ENCODE results near the gene CCIN. TPM values are rescaled to one million over a fixed set of nuclear protein-coding genes. Genes with fewer than 3 reads are reported as not detected.
A peak's percentile ranks its signal among the peaks of the same experiment; 100 is the strongest.

The CCIN gene
- polyA plus RNA-seq, 1 of the 3 experiments (the other 2 are of a cell fraction): 0.54 TPM

DNA sequence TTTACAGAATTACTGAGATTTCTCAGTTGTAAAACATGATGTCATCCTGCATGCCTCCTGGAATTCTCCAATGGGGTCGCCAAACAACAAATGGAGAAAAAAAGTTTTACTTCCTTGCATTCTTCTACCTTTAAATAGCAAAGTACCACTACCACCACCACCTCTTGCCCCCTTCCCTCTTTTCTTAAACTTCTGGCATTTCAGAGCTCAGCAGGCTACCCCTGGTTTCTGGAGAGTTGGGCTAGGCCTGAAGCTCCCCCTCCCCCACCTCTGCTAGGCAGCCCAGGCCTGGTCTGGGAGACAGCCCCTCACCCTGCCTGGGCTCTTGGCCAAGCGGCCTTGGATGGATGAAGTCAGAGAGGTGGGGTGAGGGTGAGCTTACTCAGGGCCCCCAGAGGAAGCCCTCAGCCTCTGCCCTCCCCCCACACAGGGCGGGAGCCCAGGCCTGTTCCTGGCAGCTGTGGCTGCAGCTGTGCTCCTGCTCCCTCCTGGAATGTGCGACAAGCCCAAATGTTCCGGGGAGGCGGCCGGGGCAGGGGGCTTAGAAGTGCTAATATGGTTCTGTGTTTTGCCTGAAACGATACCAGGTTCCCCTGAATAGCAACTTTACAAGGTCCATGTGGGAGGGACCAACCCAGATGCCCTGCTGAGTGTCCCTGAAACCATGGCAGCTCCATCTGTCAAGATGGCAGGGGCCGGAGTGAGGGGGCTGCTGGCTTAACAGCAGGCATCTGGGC, 6.0 kb upstream of the CCIN start:
- Histone ChIP-seq H3K4me2 (peak overlapping the region; percentile 67), H3K27me3 (ENCODE audit: insufficient read depth) (no peaks in the 10 kb centered on the region), H3K9me3 (no peaks in the 10 kb centered on the region), H3K36me3 (replicated peaks in 1 of 2; ENCODE audit: control insufficient read depth in 1 of 2, insufficient read depth in 2 of 2, low read length in 1 of 2) (peaks cover 0 to 8% of the 10 kb centered on the region in 2 experiments), H3K4me1 (ENCODE audit: control insufficient read depth in 1 of 2, insufficient read depth in 2 of 2, low read depth in 1 of 2, low read length in 1 of 2) (peaks cover 28 to 50% of the 10 kb centered on the region in 2 experiments; a peak in 3 of 4 replicates), H3K9me2 (no peaks in the 10 kb centered on the region), H2AFZ (ENCODE audit: low read depth) (peak overlapping the region; percentile 67; the same call in 1 of the 2 replicates), H4K20me1 (ENCODE audit: insufficient read depth) (no peaks in the 10 kb centered on the region), H3K79me2 (ENCODE audit: insufficient read depth) (no peaks in the 10 kb centered on the region), H3K27ac (ENCODE audit: low read depth in 2 of 2, low read length in 1 of 2) (peak overlapping the region; percentile 81 to 84), H3K9ac (peak overlapping the region; percentile 53), H3K4me3 (ENCODE audit: low read depth in 2 of 2, low read length in 1 of 2) (no peak overlapping the region), H3F3A (replicated peaks; ENCODE audit: insufficient read depth) (peaks cover 45% of the 10 kb centered on the region)
- peak; percentile 89 for DNase-seq
- ChIA-PET CTCF (interaction anchor here (0.7 to 8.8 kb wide), 12 partner anchors 14 to 208 kb away, joined by 3 to 167 read pairs (median 6); partner anchors contain the start of genes CLTA and GLIPR2), POLR2A (interaction anchor here (1.3 to 5.7 kb wide), 8 partner anchors 9 to 89 kb away, joined by 3 to 38 read pairs (median 7); partner anchors contain the start of genes CLTA and GLIPR2)
- 17% methylated on average over 8 of the region's 9 CpGs for WGBS (ENCODE audit: low lambda C conversion rate)
- no peak for TF ChIP-seq GABPA (IDR thresholded peaks at IDR 0.05; ENCODE audit: low read depth)
- no peak; the same call in 1 of the 2 replicates for TF ChIP-seq TEAD4 (IDR thresholded peaks at IDR 0.05; ENCODE audit: borderline replicate concordance, insufficient read depth)
- TF ChIP-seq TCF12 (IDR thresholded peaks at IDR 0.05): peak; percentile 81
- peak; percentile 25; the same call in 1 of the 2 replicates for TF ChIP-seq RAD21 (IDR thresholded peaks at IDR 0.05; ENCODE audit: low read length)
- TF ChIP-seq TAF1 (IDR thresholded peaks at IDR 0.05; ENCODE audit: borderline replicate concordance, low read depth, low read length): peak; percentile 32; the same call in 1 of the 2 replicates
- no peak for TF ChIP-seq FOXJ3 (CRISPR knock-in tag; IDR thresholded peaks at IDR 0.05)
- TF ChIP-seq FOSL2 (IDR thresholded peaks at IDR 0.05; ENCODE audit: borderline replicate concordance, low read depth): 0 out of 2 replicates have a peak, but pooled peaks have one; percentile 31
- TF ChIP-seq EP300 (IDR thresholded peaks at IDR 0.05; ENCODE audit: borderline replicate concordance in 1 of 2, low read depth in 1 of 2, low read length in 1 of 2): peak; percentile 27 to 69; a peak in 3 of 4 replicates
- TF ChIP-seq RCOR1 (IDR thresholded peaks at IDR 0.05; ENCODE audit: low read length): peak; percentile 33; the same call in 1 of the 2 replicates
- TF ChIP-seq ELF1 (IDR thresholded peaks at IDR 0.05): no peak
- no peak for TF ChIP-seq SMC3 (IDR thresholded peaks at IDR 0.05; ENCODE audit: low read depth, low read length)
- peak; percentile 97 for TF ChIP-seq CHD2 (IDR thresholded peaks at IDR 0.05; ENCODE audit: low read length, partially characterized antibody)
- TF ChIP-seq, protein P1, sequence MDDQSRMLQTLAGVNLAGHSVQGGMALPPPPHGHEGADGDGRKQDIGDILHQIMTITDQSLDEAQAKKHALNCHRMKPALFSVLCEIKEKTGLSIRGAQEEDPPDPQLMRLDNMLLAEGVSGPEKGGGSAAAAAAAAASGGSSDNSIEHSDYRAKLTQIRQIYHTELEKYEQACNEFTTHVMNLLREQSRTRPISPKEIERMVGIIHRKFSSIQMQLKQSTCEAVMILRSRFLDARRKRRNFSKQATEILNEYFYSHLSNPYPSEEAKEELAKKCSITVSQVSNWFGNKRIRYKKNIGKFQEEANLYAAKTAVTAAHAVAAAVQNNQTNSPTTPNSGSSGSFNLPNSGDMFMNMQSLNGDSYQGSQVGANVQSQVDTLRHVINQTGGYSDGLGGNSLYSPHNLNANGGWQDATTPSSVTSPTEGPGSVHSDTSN (IDR thresholded peaks at IDR 0.05): peak; percentile 43
- peak; percentile 64; the same call in 1 of the 2 replicates for TF ChIP-seq YY1 (IDR thresholded peaks at IDR 0.05; ENCODE audit: low read depth)
- no peak for TF ChIP-seq MEF2A (IDR thresholded peaks at IDR 0.05; ENCODE audit: borderline replicate concordance, low read depth)
- no peak for TF ChIP-seq GATA2 (CRISPR knock-in tag; IDR thresholded peaks at IDR 0.05)
- TF ChIP-seq, protein P2, sequence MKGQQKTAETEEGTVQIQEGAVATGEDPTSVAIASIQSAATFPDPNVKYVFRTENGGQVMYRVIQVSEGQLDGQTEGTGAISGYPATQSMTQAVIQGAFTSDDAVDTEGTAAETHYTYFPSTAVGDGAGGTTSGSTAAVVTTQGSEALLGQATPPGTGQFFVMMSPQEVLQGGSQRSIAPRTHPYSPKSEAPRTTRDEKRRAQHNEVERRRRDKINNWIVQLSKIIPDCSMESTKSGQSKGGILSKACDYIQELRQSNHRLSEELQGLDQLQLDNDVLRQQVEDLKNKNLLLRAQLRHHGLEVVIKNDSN (IDR thresholded peaks at IDR 0.05; ENCODE audit: borderline replicate concordance, low read depth): no peak
- TF ChIP-seq FOXM1 (IDR thresholded peaks at IDR 0.05; ENCODE audit: low read depth): 0 out of 2 replicates have a peak, but pooled peaks have one; percentile 13
- TF ChIP-seq JUND (IDR thresholded peaks at IDR 0.05): no peak
- TF ChIP-seq, protein P3, sequence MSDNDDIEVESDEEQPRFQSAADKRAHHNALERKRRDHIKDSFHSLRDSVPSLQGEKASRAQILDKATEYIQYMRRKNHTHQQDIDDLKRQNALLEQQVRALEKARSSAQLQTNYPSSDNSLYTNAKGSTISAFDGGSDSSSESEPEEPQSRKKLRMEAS (IDR thresholded peaks at IDR 0.05; ENCODE audit: low read depth): peak; percentile 6; the same call in 1 of the 2 replicates
- peak; percentile 68 for TF ChIP-seq MXI1 (IDR thresholded peaks at IDR 0.05; ENCODE audit: low read depth, low read length)
- peak; percentile 96 for TF ChIP-seq NFIC (IDR thresholded peaks at IDR 0.05; ENCODE audit: borderline replicate concordance)
- TF ChIP-seq, protein P4, sequence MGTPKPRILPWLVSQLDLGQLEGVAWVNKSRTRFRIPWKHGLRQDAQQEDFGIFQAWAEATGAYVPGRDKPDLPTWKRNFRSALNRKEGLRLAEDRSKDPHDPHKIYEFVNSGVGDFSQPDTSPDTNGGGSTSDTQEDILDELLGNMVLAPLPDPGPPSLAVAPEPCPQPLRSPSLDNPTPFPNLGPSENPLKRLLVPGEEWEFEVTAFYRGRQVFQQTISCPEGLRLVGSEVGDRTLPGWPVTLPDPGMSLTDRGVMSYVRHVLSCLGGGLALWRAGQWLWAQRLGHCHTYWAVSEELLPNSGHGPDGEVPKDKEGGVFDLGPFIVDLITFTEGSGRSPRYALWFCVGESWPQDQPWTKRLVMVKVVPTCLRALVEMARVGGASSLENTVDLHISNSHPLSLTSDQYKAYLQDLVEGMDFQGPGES (IDR thresholded peaks at IDR 0.05; ENCODE audit: low read depth, low read length): no peak
- TF ChIP-seq, protein P5, sequence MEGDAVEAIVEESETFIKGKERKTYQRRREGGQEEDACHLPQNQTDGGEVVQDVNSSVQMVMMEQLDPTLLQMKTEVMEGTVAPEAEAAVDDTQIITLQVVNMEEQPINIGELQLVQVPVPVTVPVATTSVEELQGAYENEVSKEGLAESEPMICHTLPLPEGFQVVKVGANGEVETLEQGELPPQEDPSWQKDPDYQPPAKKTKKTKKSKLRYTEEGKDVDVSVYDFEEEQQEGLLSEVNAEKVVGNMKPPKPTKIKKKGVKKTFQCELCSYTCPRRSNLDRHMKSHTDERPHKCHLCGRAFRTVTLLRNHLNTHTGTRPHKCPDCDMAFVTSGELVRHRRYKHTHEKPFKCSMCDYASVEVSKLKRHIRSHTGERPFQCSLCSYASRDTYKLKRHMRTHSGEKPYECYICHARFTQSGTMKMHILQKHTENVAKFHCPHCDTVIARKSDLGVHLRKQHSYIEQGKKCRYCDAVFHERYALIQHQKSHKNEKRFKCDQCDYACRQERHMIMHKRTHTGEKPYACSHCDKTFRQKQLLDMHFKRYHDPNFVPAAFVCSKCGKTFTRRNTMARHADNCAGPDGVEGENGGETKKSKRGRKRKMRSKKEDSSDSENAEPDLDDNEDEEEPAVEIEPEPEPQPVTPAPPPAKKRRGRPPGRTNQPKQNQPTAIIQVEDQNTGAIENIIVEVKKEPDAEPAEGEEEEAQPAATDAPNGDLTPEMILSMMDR (IDR thresholded peaks at IDR 0.05): no peak
- TF ChIP-seq, protein P6, sequence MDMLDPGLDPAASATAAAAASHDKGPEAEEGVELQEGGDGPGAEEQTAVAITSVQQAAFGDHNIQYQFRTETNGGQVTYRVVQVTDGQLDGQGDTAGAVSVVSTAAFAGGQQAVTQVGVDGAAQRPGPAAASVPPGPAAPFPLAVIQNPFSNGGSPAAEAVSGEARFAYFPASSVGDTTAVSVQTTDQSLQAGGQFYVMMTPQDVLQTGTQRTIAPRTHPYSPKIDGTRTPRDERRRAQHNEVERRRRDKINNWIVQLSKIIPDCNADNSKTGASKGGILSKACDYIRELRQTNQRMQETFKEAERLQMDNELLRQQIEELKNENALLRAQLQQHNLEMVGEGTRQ (IDR thresholded peaks at IDR 0.05; ENCODE audit: borderline replicate concordance, low read depth, low read length): no peak

All from SK-N-SH (cell line).